Panc1 (cell line): ENCODE data around the gene SLAIN1. TPM values are rescaled to one million over a fixed set of nuclear protein-coding genes. Genes with fewer than 3 reads are reported as not detected.

ENCODE experiments used
- ATAC-seq: fragments of 200-7000 bp; cut with Tn5 transposase; 2 replicates; pipeline ENCODE4 v1.9.1; 2020; ENCODE audit warnings: mild to moderate bottlenecking, moderate library complexity
- BruUV-seq: library from RNA; stranded (reverse); fragments of 400-500 nt; replicated peaks from 2 replicates; lab custom pipeline; 2021; lab: Mats Ljungman, UMichigan
- CTCF ChIA-PET: fragments of 300-600 bp; sonication (Branson Sonifier 250); formaldehyde crosslinking; loops from one replicate; lab custom pipeline; 2022; ENCODE audit warnings: antibody characterized with exemption; lab: Charles Lee
- POLR2A ChIA-PET: fragments of 300-600 bp; sonication (Branson Sonifier 250); formaldehyde crosslinking; loops from one replicate; lab custom pipeline; 2022; ENCODE audit warnings: antibody characterized with exemption; lab: Charles Lee
- DNase-seq: peaks from one replicate; pipeline ENCODE4 v3.0.0-alpha.2; 2010; ENCODE audit warnings: low read depth, low spot score
- H3K27ac ChIP-seq: 2 replicates; pipeline ENCODE4 v1.5.1; 2011; ENCODE audit warnings: mild to moderate bottlenecking, low read length, inconsistent platforms
- H3K27me3 ChIP-seq: fragments of 200-500 bp; sonication (Bioruptor generic); 2 replicates; pipeline ENCODE4 v1.6.0; 2014; ENCODE audit warnings: low read length, inconsistent platforms; ENCODE audit not compliant: control insufficient read depth, insufficient read depth
- H3K36me3 ChIP-seq: fragments of 200-500 bp; sonication (Bioruptor generic); 2 replicates; pipeline ENCODE4 v1.5.1; 2014; ENCODE audit warnings: inconsistent platforms, mild to moderate bottlenecking, low read length, moderate library complexity; ENCODE audit not compliant: control insufficient read depth, insufficient read depth
- H3K4me1 ChIP-seq: 2 replicates; pipeline ENCODE4 v1.5.1; 2011; ENCODE audit warnings: inconsistent platforms, mild to moderate bottlenecking, low read length, moderate library complexity; ENCODE audit not compliant: control insufficient read depth, insufficient read depth
- H3K4me3 ChIP-seq, 2 experiments: 2 replicates each; pipeline ENCODE4 v1.5.1; 2011 to 2012; ENCODE audit warnings: low read depth in 2 of 2, low read length in 2 of 2, mild to moderate bottlenecking in 2 of 2, inconsistent platforms in 1 of 2, moderate library complexity in 1 of 2
- H3K9me3 ChIP-seq: fragments of 200-500 bp; sonication (Bioruptor generic); 2 replicates; pipeline ENCODE4 v1.5.1; 2014; ENCODE audit warnings: low read depth, mild to moderate bottlenecking, inconsistent platforms, low read length, moderate library complexity; ENCODE audit not compliant: control insufficient read depth, insufficient read depth
- CTCF ChIP-seq: fragments of 450-650 bp; IDR thresholded peaks from 2 replicates; pipeline ENCODE4 v1.5.1; 2017; ENCODE audit warnings: mild to moderate bottlenecking
- POLR2AphosphoS5 ChIP-seq: IDR thresholded peaks from 2 replicates; pipeline ENCODE4 v1.6.1; 2012; ENCODE audit warnings: mild to moderate bottlenecking, low read depth, low read length, moderate library complexity
- SIN3A ChIP-seq: IDR thresholded peaks from 2 replicates; pipeline ENCODE4 v1.6.1; 2012; ENCODE audit warnings: low read depth, mild to moderate bottlenecking, low read length, moderate library complexity, borderline replicate concordance; ENCODE audit not compliant: insufficient read depth
- TCF7L2 ChIP-seq: IDR thresholded peaks from 2 replicates; pipeline ENCODE4 v1.6.1; 2011; ENCODE audit warnings: mild to moderate bottlenecking, low read depth, low read length, inconsistent platforms
- in situ Hi-C: cut with HindIII; loops from 2 replicates; pipeline ENCODE4 v1.10.0; 2016; ENCODE audit warnings: low sequenced_read_pairs, low pct_unique_long_range_greater_than_20kb
- intact Hi-C: fragments of 100-400 bp; cut with micrococcal nuclease; formaldehyde crosslinking; loops from one replicate; pipeline ENCODE4 v1.10.0; 2022; ENCODE audit not compliant: unreplicated experiment
- total RNA-seq: library from RNA; stranded (reverse); gene quantifications from one replicate; pipeline ENCODE4 v1.2.1, GENCODE V29; 2021; ENCODE audit not compliant: unreplicated experiment
- TF ChIP-seq, protein P1 (sequence below), 2 experiments: IDR thresholded peaks; 2 replicates each; pipeline ENCODE4 v1.6.1; 2011 to 2012; ENCODE audit warnings: low read depth in 2 of 2, control low read depth in 1 of 2, low read length in 1 of 2, mild to moderate bottlenecking in 1 of 2, moderate library complexity in 1 of 2; ENCODE audit not compliant: insufficient read depth in 1 of 2

SLAIN1 gene
- total RNA-seq, 1 experiment from 2014 or later = 0.49 TPM

DNA sequence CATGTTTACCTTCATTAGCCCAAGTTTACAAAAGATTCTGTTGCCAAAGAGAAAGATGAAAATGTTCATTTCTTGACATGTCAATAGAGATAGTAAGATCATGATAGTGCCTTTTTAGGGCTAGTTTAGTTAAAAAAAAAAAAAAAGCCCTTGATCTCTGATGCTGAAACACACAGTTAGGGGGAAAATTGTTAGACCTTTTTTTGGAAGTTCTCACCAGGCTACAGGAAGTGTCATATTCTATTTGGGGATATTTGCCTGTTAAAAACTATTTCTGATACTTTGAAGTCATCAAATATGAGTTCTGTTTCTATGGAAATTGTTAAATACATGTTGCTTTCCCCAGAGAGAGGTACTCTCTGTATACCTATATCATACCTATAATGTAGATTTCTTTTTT, 21.6 kb downstream of the SLAIN1 start:
- no peak for TF ChIP-seq CTCF
- no peak for TF ChIP-seq TCF7L2
- no peak for TF ChIP-seq SIN3A
- TF ChIP-seq, protein P1, sequence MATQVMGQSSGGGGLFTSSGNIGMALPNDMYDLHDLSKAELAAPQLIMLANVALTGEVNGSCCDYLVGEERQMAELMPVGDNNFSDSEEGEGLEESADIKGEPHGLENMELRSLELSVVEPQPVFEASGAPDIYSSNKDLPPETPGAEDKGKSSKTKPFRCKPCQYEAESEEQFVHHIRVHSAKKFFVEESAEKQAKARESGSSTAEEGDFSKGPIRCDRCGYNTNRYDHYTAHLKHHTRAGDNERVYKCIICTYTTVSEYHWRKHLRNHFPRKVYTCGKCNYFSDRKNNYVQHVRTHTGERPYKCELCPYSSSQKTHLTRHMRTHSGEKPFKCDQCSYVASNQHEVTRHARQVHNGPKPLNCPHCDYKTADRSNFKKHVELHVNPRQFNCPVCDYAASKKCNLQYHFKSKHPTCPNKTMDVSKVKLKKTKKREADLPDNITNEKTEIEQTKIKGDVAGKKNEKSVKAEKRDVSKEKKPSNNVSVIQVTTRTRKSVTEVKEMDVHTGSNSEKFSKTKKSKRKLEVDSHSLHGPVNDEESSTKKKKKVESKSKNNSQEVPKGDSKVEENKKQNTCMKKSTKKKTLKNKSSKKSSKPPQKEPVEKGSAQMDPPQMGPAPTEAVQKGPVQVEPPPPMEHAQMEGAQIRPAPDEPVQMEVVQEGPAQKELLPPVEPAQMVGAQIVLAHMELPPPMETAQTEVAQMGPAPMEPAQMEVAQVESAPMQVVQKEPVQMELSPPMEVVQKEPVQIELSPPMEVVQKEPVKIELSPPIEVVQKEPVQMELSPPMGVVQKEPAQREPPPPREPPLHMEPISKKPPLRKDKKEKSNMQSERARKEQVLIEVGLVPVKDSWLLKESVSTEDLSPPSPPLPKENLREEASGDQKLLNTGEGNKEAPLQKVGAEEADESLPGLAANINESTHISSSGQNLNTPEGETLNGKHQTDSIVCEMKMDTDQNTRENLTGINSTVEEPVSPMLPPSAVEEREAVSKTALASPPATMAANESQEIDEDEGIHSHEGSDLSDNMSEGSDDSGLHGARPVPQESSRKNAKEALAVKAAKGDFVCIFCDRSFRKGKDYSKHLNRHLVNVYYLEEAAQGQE (IDR thresholded peaks at IDR 0.05; ENCODE audit: insufficient read depth in 1 of 2, low read depth in 2 of 2, low read length in 1 of 2) = no peak
- no peak for TF ChIP-seq POLR2AphosphoS5
- Histone ChIP-seq H3K4me1 (no peaks in the 10 kb centered on the region), H3K9me3 (no peaks in the 10 kb centered on the region), H3K36me3 (no peaks in the 10 kb centered on the region), H3K27ac (no peak overlapping the region), H3K4me3 (no peak overlapping the region), H3K27me3 (no peaks in the 10 kb centered on the region)
- intact Hi-C loops = no loop called here
- no peak for ATAC-seq
- CTCF ChIA-PET = no interaction called here
- DNase-seq = no peak
- POLR2A ChIA-PET = no interaction called here
- BruUV-seq = no TSS peak
- in situ Hi-C loops = no loop called here

DNA sequence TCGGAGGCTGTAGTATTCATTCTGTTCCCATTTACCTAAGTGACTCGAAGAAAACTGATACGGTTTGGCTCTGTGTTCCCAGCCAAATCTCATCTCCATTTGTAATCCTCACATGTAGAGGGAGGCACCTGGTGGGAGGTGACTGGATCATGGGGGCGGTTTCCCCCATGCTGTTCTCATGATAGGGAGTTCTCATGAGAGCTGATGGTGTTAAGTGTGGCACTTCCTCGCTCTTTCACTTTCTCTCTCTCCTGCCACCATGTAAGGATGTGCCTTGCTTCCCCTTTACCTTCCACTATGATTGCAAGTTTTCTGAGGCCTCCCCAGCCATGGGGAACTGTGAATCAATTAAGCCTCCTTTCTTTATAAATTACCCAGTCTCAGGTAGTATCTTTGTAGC, 23.5 kb downstream of the SLAIN1 start:
- ATAC-seq = no peak
- intact Hi-C loops = no loop called here
- Histone ChIP-seq H3K36me3 (no peaks in the 10 kb centered on the region), H3K4me3 (0 out of 4 replicates have a peak overlapping the region, but pooled peaks of 1 of the 2 experiments have one; percentile 4), H3K9me3 (no peaks in the 10 kb centered on the region), H3K4me1 (no peaks in the 10 kb centered on the region), H3K27me3 (no peaks in the 10 kb centered on the region), H3K27ac (no peak overlapping the region)
- no peak for DNase-seq
- POLR2A ChIA-PET = no interaction called here
- CTCF ChIA-PET = no interaction called here
- in situ Hi-C loops = no loop called here
- no peak for TF ChIP-seq POLR2AphosphoS5
- no peak for TF ChIP-seq CTCF
- TF ChIP-seq, protein P1 (IDR thresholded peaks at IDR 0.05; ENCODE audit: insufficient read depth in 1 of 2, low read depth in 2 of 2, low read length in 1 of 2) = no peak
- no peak for TF ChIP-seq TCF7L2
- no peak for TF ChIP-seq SIN3A
- BruUV-seq = no TSS peak
